WTC11 (cell line): ENCODE results near the gene KDM6B.

ENCODE experiments used
- TP53 ChIP-seq: sonication (generic); formaldehyde crosslinking; IDR thresholded peaks from 2 replicates; pipeline ENCODE4 v1.8.1; 2023; ENCODE audit warnings: mild to moderate bottlenecking, missing genetic modification reagents
- TF ChIP-seq, protein P1 (sequence below): sonication (generic); formaldehyde crosslinking; IDR thresholded peaks from 2 replicates; pipeline ENCODE4 v1.8.1; 2022; ENCODE audit warnings: low read depth, missing genetic modification reagents, borderline replicate concordance
- TF ChIP-seq, protein P2 (sequence below): sonication (generic); formaldehyde crosslinking; IDR thresholded peaks from 2 replicates; pipeline ENCODE4 v1.8.1; 2023; ENCODE audit warnings: mild to moderate bottlenecking, missing genetic modification reagents
- TF ChIP-seq, protein P3 (sequence below): fragments of 200-600 bp; IDR thresholded peaks from 2 replicates; pipeline ENCODE4 v1.8.0; 2022; ENCODE audit warnings: antibody characterized with exemption

DNA sequence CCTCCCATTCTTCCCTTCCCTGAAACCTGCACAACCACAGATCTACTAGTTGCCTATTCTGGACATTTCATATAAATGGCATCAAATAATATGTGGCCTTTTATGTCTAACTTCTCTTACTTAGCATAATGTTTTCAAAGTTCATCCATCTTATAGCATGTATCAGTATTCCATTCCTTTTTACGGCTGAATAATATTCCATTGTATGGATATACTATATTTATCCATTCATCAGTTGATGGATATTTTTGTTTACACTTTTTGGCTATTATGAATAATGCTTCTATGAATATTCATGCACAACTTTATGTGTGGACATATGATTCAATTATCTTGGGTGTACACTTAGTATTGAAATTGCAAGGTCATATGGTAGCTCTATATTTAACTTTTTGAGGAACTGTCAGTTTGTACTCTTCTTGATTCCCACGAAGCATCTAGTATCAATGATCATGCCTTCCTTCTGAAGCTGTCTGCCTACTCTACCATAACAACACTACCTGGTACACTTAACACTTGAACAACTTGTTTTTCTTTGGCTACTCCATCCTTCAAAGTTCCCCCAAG lies 41.9 kb downstream of the KDM6B start:
- TF ChIP-seq, protein P1, sequence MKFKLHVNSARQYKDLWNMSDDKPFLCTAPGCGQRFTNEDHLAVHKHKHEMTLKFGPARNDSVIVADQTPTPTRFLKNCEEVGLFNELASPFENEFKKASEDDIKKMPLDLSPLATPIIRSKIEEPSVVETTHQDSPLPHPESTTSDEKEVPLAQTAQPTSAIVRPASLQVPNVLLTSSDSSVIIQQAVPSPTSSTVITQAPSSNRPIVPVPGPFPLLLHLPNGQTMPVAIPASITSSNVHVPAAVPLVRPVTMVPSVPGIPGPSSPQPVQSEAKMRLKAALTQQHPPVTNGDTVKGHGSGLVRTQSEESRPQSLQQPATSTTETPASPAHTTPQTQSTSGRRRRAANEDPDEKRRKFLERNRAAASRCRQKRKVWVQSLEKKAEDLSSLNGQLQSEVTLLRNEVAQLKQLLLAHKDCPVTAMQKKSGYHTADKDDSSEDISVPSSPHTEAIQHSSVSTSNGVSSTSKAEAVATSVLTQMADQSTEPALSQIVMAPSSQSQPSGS (CRISPR knock-in tag), result no peak
- TF ChIP-seq, protein P2, sequence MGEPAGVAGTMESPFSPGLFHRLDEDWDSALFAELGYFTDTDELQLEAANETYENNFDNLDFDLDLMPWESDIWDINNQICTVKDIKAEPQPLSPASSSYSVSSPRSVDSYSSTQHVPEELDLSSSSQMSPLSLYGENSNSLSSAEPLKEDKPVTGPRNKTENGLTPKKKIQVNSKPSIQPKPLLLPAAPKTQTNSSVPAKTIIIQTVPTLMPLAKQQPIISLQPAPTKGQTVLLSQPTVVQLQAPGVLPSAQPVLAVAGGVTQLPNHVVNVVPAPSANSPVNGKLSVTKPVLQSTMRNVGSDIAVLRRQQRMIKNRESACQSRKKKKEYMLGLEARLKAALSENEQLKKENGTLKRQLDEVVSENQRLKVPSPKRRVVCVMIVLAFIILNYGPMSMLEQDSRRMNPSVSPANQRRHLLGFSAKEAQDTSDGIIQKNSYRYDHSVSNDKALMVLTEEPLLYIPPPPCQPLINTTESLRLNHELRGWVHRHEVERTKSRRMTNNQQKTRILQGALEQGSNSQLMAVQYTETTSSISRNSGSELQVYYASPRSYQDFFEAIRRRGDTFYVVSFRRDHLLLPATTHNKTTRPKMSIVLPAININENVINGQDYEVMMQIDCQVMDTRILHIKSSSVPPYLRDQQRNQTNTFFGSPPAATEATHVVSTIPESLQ (CRISPR knock-in tag), result no peak
- TF ChIP-seq, protein P3, sequence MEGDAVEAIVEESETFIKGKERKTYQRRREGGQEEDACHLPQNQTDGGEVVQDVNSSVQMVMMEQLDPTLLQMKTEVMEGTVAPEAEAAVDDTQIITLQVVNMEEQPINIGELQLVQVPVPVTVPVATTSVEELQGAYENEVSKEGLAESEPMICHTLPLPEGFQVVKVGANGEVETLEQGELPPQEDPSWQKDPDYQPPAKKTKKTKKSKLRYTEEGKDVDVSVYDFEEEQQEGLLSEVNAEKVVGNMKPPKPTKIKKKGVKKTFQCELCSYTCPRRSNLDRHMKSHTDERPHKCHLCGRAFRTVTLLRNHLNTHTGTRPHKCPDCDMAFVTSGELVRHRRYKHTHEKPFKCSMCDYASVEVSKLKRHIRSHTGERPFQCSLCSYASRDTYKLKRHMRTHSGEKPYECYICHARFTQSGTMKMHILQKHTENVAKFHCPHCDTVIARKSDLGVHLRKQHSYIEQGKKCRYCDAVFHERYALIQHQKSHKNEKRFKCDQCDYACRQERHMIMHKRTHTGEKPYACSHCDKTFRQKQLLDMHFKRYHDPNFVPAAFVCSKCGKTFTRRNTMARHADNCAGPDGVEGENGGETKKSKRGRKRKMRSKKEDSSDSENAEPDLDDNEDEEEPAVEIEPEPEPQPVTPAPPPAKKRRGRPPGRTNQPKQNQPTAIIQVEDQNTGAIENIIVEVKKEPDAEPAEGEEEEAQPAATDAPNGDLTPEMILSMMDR, result no peak
- TF ChIP-seq TP53 (CRISPR knock-in tag), result no peak
